Ovary (tissue), 9 donors: ENCODE results near the gene STYXL1. TPM values are rescaled to one million over a fixed set of nuclear protein-coding genes. Genes with fewer than 3 reads are reported as not detected.
"Not testable (repeated sequence)": the region's sequence is repeated elsewhere in the genome, so short reads cannot be mapped to it uniquely, and the experiment has no call there.

Source experiments
- DNase-seq, 5 donors: peaks; one replicate each; pipeline ENCODE4 v3.0.0-alpha.2; 2019 to 2020
- H3K27ac ChIP-seq, 2 donors: fragments of 200-600 bp; one replicate each; pipeline versions ENCODE4 v1.5.1 to v1.8.0; 2019 to 2022
- H3K27me3 ChIP-seq: fragments of 200-600 bp; one replicate; pipeline ENCODE4 v1.8.0; 2022
- H3K36me3 ChIP-seq: fragments of 200-600 bp; sonication (generic); one replicate; pipeline ENCODE4 v1.5.1; 2019
- H3K4me1 ChIP-seq: one replicate; pipeline ENCODE4 v1.8.1; 2013; ENCODE audit warnings: mild to moderate bottlenecking, moderate library complexity; ENCODE audit not compliant: insufficient read depth
- H3K4me3 ChIP-seq: fragments of 200-600 bp; sonication (generic); one replicate; pipeline ENCODE4 v1.5.1; 2017
- H3K9me3 ChIP-seq, 2 donors: fragments of 200-600 bp in 1 of 2; sonication (generic) in 1 of 2; one replicate each; pipeline versions ENCODE4 v1.5.1 to v1.8.1; 2013 to 2019; ENCODE audit warnings: mild to moderate bottlenecking in 1 of 2, moderate library complexity in 1 of 2
- CTCF ChIP-seq, 3 donors: fragments of 450-650 bp in 2 of 3; fragments of 200-600 bp in 1 of 3; IDR thresholded peaks; one replicate each; pipeline versions ENCODE4 v1.5.1 to v1.8.0; 2016 to 2022; ENCODE audit warnings: antibody characterized with exemption in 3 of 3, mild to moderate bottlenecking in 1 of 3
- EP300 ChIP-seq: sonication (generic); formaldehyde crosslinking; IDR thresholded peaks from one replicate; pipeline ENCODE4 v1.6.1; 2017; ENCODE audit warnings: antibody characterized with exemption
- POLR2A ChIP-seq: fragments of 450-650 bp; IDR thresholded peaks from one replicate; pipeline ENCODE4 v1.6.1; 2017; ENCODE audit warnings: antibody characterized with exemption, mild to moderate bottlenecking, moderate library complexity
- WGBS, 3 donors: extraction: QIAGEN DNeasy Blood & Tissue Kit in 1 of 3; methylation state at CpG; one replicate each; pipeline versions ENCODE4 v1.1.5 to v1.1.7; 2013 to 2017; 5-methylcytosine and 5-hydroxymethylcytosine counted together
- intact Hi-C, 4 donors: fragments of 100-400 bp; cut with DNase I; formaldehyde crosslinking; loops; one replicate each; pipeline versions ENCODE4 v1.11.0 to v1.15.1; 2022 to 2023
- polyA plus RNA-seq, 2 donors: library from polyadenylated mRNA; stranded (reverse); fragments of 200-250 nt in 1 of 2; fragments of 350-450 nt in 1 of 2; fragmentation: Illumina TruSeq in 1 of 2; extraction: RNeasy Lipid Tissue Mini Kit (QIAGEN cat#74804) in 1 of 2; gene quantifications; one replicate each; pipeline ENCODE4 v1.2.3, GENCODE V29; 2013 to 2014
- total RNA-seq, 7 donors: library from RNA; depleted of rRNA in 2 of 7; stranded (reverse); fragments of >200 nt in 2 of 7; fragmentation: NEBNext Ultra II Directional in 3 of 7; extraction: Animal tissue kit (Norgen Biotek cat#: 25700) in 3 of 7; gene quantifications; one replicate each; pipeline versions ENCODE4 v1.1.0 to v1.2.4, GENCODE V29; 2016 to 2023
- donor health status: DM: no; HTN: no; CAD: no; lungs with moderate emphysema.
- donor health status: DM: no; HTN: no; CAD: no.
- donor health status: Bipolar disorder and iron deficiency.
- donor health status: DM: yes; HTN: yes; CAD: no.
- donor health status: DM: no; HTN: no; CAD: no.
- donor health status: DM: yes; HTN: yes; CAD: no.

The STYXL1 gene
- total and polyA plus RNA-seq, 9 donors, result 15.7 to 39.9 (median 31.2) TPM

GRCh38 chr7:76089865-76090475 lies 42.2 kb upstream of the STYXL1 start:
- no peak overlapping the region for H3K4me3 ChIP-seq
- 69 to 75% (median 74%) methylated on average over 10 of the region's 10 CpGs for WGBS, 3 donors
- intact Hi-C loops, result no loop called here
- no peaks in the 10 kb centered on the region for H3K9me3 ChIP-seq
- TF ChIP-seq POLR2A (no peak), CTCF (IDR thresholded peaks at IDR 0.05) (no peak), EP300 (no peak)
- no peak overlapping the region for H3K27ac ChIP-seq
- H3K4me1 ChIP-seq, result no peaks in the 10 kb centered on the region
- no peaks in the 10 kb centered on the region for H3K36me3 ChIP-seq
- no peak for DNase-seq
- H3K27me3 ChIP-seq, result no peaks in the 10 kb centered on the region

- H3K36me3 ChIP-seq, DNase-seq, H3K4me3 ChIP-seq, intact Hi-C loops, H3K9me3 ChIP-seq, H3K4me1 ChIP-seq, H3K27ac ChIP-seq, H3K27me3 ChIP-seq: not testable (repeated sequence)
- WGBS, 3 donors, result 18 to 27% (median 27%) methylated on average over 5 of the region's 5 CpGs
These were observed 39.6 kb upstream of the STYXL1 start for GRCh38 chr7:76087362-76087791.

GRCh38 chr7:76086070-76086469 lies 38.3 kb upstream of the STYXL1 start:
- Histone ChIP-seq H3K4me3 (no peak overlapping the region), H3K9me3 (no peaks in the 10 kb centered on the region), H3K27ac (no peak overlapping the region), H3K36me3 (no peaks in the 10 kb centered on the region), H3K27me3 (no peaks in the 10 kb centered on the region), H3K4me1 (no peaks in the 10 kb centered on the region)
- no peak for DNase-seq
- WGBS, 3 donors, result 90 to 95% (median 91%) methylated on average over 4 of the region's 4 CpGs
- TF ChIP-seq CTCF (IDR thresholded peaks at IDR 0.05) (no peak), POLR2A (no peak), EP300 (no peak)
- intact Hi-C loops, result no loop called here

- WGBS, 3 donors, result 75 to 83% (median 82%) methylated on average over 2 of the region's 2 CpGs
These were observed 36.3 kb upstream of the STYXL1 start for GRCh38 chr7:76084115-76084514.

GRCh38 chr7:76080204-76080603 lies 32.4 kb upstream of the STYXL1 start:
- no peak overlapping the region for H3K4me3 ChIP-seq
- no peaks in the 10 kb centered on the region for H3K9me3 ChIP-seq
- 41 to 57% (median 55%) methylated on average over 5 of the region's 5 CpGs for WGBS, 3 donors
- DNase-seq, result no peak
- H3K27me3 ChIP-seq, result no peaks in the 10 kb centered on the region
- H3K4me1 ChIP-seq, result no peaks in the 10 kb centered on the region
- no peaks in the 10 kb centered on the region for H3K36me3 ChIP-seq
- H3K27ac ChIP-seq, result no peak overlapping the region
- TF ChIP-seq CTCF (IDR thresholded peaks at IDR 0.05) (no peak), POLR2A (no peak), EP300 (no peak)
- intact Hi-C loops, result no loop called here

More at GRCh38 chr7:76084115-76084514, 36.3 kb upstream of the STYXL1 start:
- H3K4me3 ChIP-seq, H3K36me3 ChIP-seq, DNase-seq, H3K27me3 ChIP-seq, H3K4me1 ChIP-seq, intact Hi-C loops, H3K9me3 ChIP-seq, H3K27ac ChIP-seq: not testable (repeated sequence)
